Endothelial cell of umbilical vein (primary cell): ENCODE results near the gene COMP. TPM values are rescaled to one million over a fixed set of nuclear protein-coding genes. Genes with fewer than 3 reads are reported as not detected.

ENCODE experiments used
- BruUV-seq: library from RNA; stranded (reverse); fragments of 400-500 nt; replicated peaks from 2 replicates; lab custom pipeline; 2021; lab: Mats Ljungman, UMichigan
- CTCF ChIA-PET: fragments of 300-600, 350-600 bp; sonication (Branson Sonifier 250); formaldehyde crosslinking; loops from one replicate; lab custom pipeline; 2021; ENCODE audit warnings: antibody characterized with exemption, inconsistent platforms; lab: Charles Lee
- POLR2A ChIA-PET: fragments of 300-600, 350-600 bp; sonication (Branson Sonifier 250); formaldehyde crosslinking; loops from one replicate; lab custom pipeline; 2021; ENCODE audit warnings: antibody characterized with exemption, inconsistent platforms; lab: Charles Lee
- DNase-seq: peaks from one replicate; pipeline ENCODE4 v3.0.0-alpha.2; 2011; ENCODE audit warnings: low read depth, low spot score
- FAIRE-seq: peaks from 2 replicates; lab custom pipeline; 2011; peaks lifted over from hg19 to GRCh38; lab: Jason Lieb, UNC
- H2AFZ ChIP-seq: 2 replicates; pipeline ENCODE4 v1.6.0; 2012; ENCODE audit warnings: low read depth, low read length, control low read depth, inconsistent platforms
- H3K27ac ChIP-seq: 2 replicates; pipeline ENCODE4 v1.5.1; 2011; ENCODE audit warnings: low read depth, mild to moderate bottlenecking, control low read depth, low read length, moderate library complexity; ENCODE audit not compliant: insufficient read depth
- H3K27me3 ChIP-seq, 2 experiments: 2 replicates each; pipeline versions ENCODE4 v1.6.0 to v1.6.1; 2011; ENCODE audit warnings: low read length in 2 of 2, mixed read lengths in 1 of 2; ENCODE audit not compliant: control insufficient read depth in 2 of 2, insufficient read depth in 2 of 2
- H3K36me3 ChIP-seq, 2 experiments: 2 replicates in 1 of 2; 3 replicates in 1 of 2; pipeline ENCODE4 v1.5.1; 2011; ENCODE audit warnings: low read length in 2 of 2, mild to moderate bottlenecking in 1 of 2, moderate library complexity in 1 of 2; ENCODE audit not compliant: control insufficient read depth in 2 of 2, insufficient read depth in 2 of 2; ENCODE audit errors: extremely low read depth in 1 of 2
- H3K4me1 ChIP-seq: 3 replicates; pipeline ENCODE4 v1.5.1; 2011; ENCODE audit warnings: mild to moderate bottlenecking, low read length; ENCODE audit not compliant: control insufficient read depth, insufficient read depth; ENCODE audit errors: extremely low read depth
- H3K4me2 ChIP-seq: 2 replicates; pipeline ENCODE4 v1.6.1; 2011; ENCODE audit warnings: low read length, control low read depth, mixed read lengths; ENCODE audit not compliant: insufficient read depth
- H3K4me3 ChIP-seq, 3 experiments: fragments of 200-600 bp in 1 of 3; sonication (generic), shearing (Covaris generic) in 1 of 3; replicated peaks in 1 of 3; 2 replicates each; pipeline ENCODE4 v1.5.1; 2011 to 2016; ENCODE audit warnings: control low read depth in 3 of 3, low read length in 3 of 3, mild to moderate bottlenecking in 2 of 3, inconsistent platforms in 1 of 3, low read depth in 1 of 3, moderate library complexity in 1 of 3; ENCODE audit not compliant: insufficient read depth in 1 of 3
- H3K79me2 ChIP-seq: 2 replicates; pipeline ENCODE4 v1.6.0; 2012; ENCODE audit warnings: low read length, inconsistent platforms; ENCODE audit not compliant: control insufficient read depth, insufficient read depth
- H3K9ac ChIP-seq: replicated peaks from 2 replicates; pipeline ENCODE3; 2011; ENCODE audit warnings: low read length, control low read depth; ENCODE audit not compliant: insufficient read depth; ENCODE audit errors: extremely low read depth
- H3K9me1 ChIP-seq: replicated peaks from 3 replicates; pipeline ENCODE4 v1.6.0; 2011; ENCODE audit warnings: mild to moderate bottlenecking, low read length; ENCODE audit not compliant: control insufficient read depth, insufficient read depth; ENCODE audit errors: extremely low read depth
- H3K9me3 ChIP-seq: replicated peaks from 2 replicates; pipeline ENCODE4 v1.5.1; 2012; ENCODE audit warnings: low read length, inconsistent platforms; ENCODE audit not compliant: control insufficient read depth, insufficient read depth
- H4K20me1 ChIP-seq: replicated peaks from 2 replicates; pipeline ENCODE3; 2011; ENCODE audit warnings: mild to moderate bottlenecking, low read length; ENCODE audit not compliant: control insufficient read depth, insufficient read depth; ENCODE audit errors: extremely low read depth
- EZH2 ChIP-seq: IDR thresholded peaks from 2 replicates; pipeline ENCODE4 v1.6.1; 2012; ENCODE audit warnings: borderline replicate concordance, low read depth, mild to moderate bottlenecking, moderate library complexity, low read length, inconsistent platforms; ENCODE audit not compliant: severe bottlenecking
- FOS ChIP-seq: IDR thresholded peaks from 2 replicates; pipeline ENCODE4 v1.6.1; 2011; ENCODE audit warnings: mild to moderate bottlenecking, low read length, moderate library complexity, borderline replicate concordance; ENCODE audit not compliant: insufficient read depth
- GATA2 ChIP-seq: IDR thresholded peaks from 2 replicates; pipeline ENCODE4 v1.7.0; 2011; ENCODE audit warnings: low read depth, mild to moderate bottlenecking, moderate library complexity, mixed read lengths, low read length; ENCODE audit not compliant: insufficient read length, insufficient read depth
- JUN ChIP-seq: IDR thresholded peaks from 2 replicates; pipeline ENCODE4 v1.6.1; 2011; ENCODE audit warnings: borderline replicate concordance, low read depth; ENCODE audit not compliant: insufficient read length, insufficient read depth
- MYC ChIP-seq: IDR thresholded peaks from one replicate; pipeline ENCODE4 v1.6.1; 2011; ENCODE audit warnings: mild to moderate bottlenecking, low read depth, low read length
- POLR2A ChIP-seq: IDR thresholded peaks from 2 replicates; pipeline ENCODE4 v1.6.1; 2012; ENCODE audit warnings: low read depth, mild to moderate bottlenecking, control low read depth, low read length
- POLR2AphosphoS5 ChIP-seq: IDR thresholded peaks from 2 replicates; pipeline ENCODE4 v1.6.1; 2012; ENCODE audit warnings: low read depth, mild to moderate bottlenecking, control low read depth, low read length, moderate library complexity; ENCODE audit not compliant: insufficient read depth
- dilution Hi-C: fragments of 300-500 bp; cut with MboI; formaldehyde crosslinking; loops from one replicate; pipeline ENCODE4 v1.15.0; 2019; ENCODE audit warnings: low sequenced_read_pairs; ENCODE audit not compliant: extremely low pct_ligation_motif_present
- intact Hi-C: fragments of 100-400 bp; cut with micrococcal nuclease; formaldehyde crosslinking; loops from one replicate; pipeline ENCODE4 v1.10.0; 2022
- polyA plus RNA-seq, 4 experiments: library from polyadenylated mRNA; depleted of rRNA in 3 of 4; stranded (reverse) in 3 of 4; unstranded in 1 of 4; fragments of >200 nt; gene quantifications; 2 replicates each; pipeline versions ENCODE4 v1.2.1 to v1.2.3, GENCODE V29; 2011 to 2012; ENCODE audit warnings: missing spikeins in 1 of 4
- total RNA-seq: library from RNA; stranded (reverse); gene quantifications from 2 replicates; pipeline ENCODE4 v1.2.3, GENCODE V29; 2021
- TF ChIP-seq, protein P1 (sequence below): IDR thresholded peaks from 2 replicates; pipeline ENCODE4 v1.6.1; 2011; ENCODE audit not compliant: insufficient read depth, insufficient read length
- TF ChIP-seq, protein P2 (sequence below), 2 donors: IDR thresholded peaks; 1 replicate in 1 of 2; 2 replicates in 1 of 2; pipeline ENCODE4 v1.5.1; 2011; ENCODE audit warnings: low read length in 2 of 2, mild to moderate bottlenecking in 2 of 2, moderate library complexity in 2 of 2, control low read depth in 1 of 2, inconsistent platforms in 1 of 2, low read depth in 1 of 2; ENCODE audit not compliant: insufficient read depth in 1 of 2; ENCODE audit errors: extremely low read depth in 1 of 2

Gene COMP
- total and polyA plus RNA-seq, 2 donors (not counting 3 experiments of a cell fraction or from before 2014, with no cell fraction given) = not detected

DNA sequence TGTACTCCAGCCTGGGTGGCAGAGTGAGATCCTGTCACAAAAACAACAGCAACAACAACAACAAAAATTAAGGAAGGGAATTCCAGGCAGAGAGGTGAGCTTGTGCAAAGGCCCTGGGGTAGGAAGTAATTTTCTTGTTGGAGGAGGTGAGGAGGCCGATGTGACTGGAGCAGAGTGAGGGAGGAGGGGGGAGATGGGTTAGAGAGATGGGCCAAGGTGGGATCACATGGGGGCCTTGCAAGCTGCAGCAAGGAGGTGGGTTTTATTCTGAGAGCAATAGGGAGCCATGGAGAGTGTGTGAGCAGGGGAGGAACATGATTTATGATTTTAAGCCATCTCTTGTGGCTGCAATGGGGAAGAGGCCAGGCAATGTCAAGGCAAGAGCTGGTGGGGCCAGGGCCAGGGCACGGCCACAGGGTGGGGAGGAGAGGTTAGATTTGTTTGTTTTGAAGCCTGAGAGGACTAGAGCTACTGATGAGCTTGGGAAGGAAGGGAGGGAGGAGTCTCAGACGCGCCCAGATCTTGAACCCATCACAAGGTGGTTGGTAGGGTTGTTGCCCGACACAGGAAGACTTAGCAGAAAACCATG lies 12.5 kb upstream of the COMP start:
- no peaks in the 10 kb centered on the region for H3K79me2 ChIP-seq
- dilution Hi-C loops = no loop called here
- H3K36me3 ChIP-seq = no peaks in the 10 kb centered on the region
- H3K4me1 ChIP-seq = no peaks in the 10 kb centered on the region
- H3K9me1 ChIP-seq = no peaks in the 10 kb centered on the region
- no peaks in the 10 kb centered on the region for H3K9me3 ChIP-seq
- H3K4me2 ChIP-seq = no peak overlapping the region
- no peak overlapping the region for H3K4me3 ChIP-seq
- H3K27ac ChIP-seq = no peak overlapping the region
- TF ChIP-seq GATA2 = no peak
- ChIA-PET CTCF (no interaction called here), POLR2A (no interaction called here)
- DNase-seq (no peak), FAIRE-seq (no peak)
- no peak overlapping the region for H2AFZ ChIP-seq
- no peaks in the 10 kb centered on the region for H4K20me1 ChIP-seq
- intact Hi-C loops = no loop called here
- no TSS peak for BruUV-seq
- H3K27me3 ChIP-seq = peaks cover 0 to 3% of the 10 kb centered on the region in 2 experiments
- H3K9ac ChIP-seq = no peak overlapping the region

DNA sequence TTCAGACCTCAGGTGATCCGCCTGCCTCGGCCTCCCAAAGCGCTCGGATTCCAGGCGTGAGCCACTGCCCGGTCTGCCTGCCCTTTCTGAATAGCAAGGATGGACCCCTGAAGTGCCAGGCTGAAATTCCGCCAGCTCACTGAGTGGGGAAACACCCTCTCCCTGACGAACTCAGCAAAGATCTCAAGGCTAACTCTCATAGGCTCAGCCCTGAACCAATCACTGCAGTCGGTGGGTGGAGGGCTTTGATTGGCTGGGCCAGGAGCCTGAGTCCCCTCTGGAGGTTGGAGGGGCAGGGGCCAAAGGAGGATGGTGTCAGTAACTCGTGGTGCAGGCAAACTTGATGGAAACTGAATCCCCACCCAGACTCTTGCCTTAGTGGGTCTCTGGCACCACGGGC lies 11.2 kb upstream of the COMP start:
- Histone ChIP-seq H3K4me2 (no peak overlapping the region), H4K20me1 (no peaks in the 10 kb centered on the region), H3K4me1 (no peaks in the 10 kb centered on the region), H3K27me3 (peaks cover 0 to 7% of the 10 kb centered on the region in 2 experiments), H3K36me3 (no peaks in the 10 kb centered on the region), H3K27ac (no peak overlapping the region), H3K9me1 (no peaks in the 10 kb centered on the region), H3K79me2 (no peaks in the 10 kb centered on the region), H2AFZ (no peak overlapping the region), H3K9me3 (no peaks in the 10 kb centered on the region), H3K4me3 (no peak overlapping the region), H3K9ac (no peak overlapping the region)
- intact Hi-C loops = no loop called here
- TF ChIP-seq POLR2AphosphoS5 = no peak
- TF ChIP-seq, protein P1, sequence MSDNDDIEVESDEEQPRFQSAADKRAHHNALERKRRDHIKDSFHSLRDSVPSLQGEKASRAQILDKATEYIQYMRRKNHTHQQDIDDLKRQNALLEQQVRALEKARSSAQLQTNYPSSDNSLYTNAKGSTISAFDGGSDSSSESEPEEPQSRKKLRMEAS = no peak
- TF ChIP-seq JUN = no peak
- TF ChIP-seq EZH2 = no peak
- TF ChIP-seq FOS = no peak
- TF ChIP-seq, protein P2, sequence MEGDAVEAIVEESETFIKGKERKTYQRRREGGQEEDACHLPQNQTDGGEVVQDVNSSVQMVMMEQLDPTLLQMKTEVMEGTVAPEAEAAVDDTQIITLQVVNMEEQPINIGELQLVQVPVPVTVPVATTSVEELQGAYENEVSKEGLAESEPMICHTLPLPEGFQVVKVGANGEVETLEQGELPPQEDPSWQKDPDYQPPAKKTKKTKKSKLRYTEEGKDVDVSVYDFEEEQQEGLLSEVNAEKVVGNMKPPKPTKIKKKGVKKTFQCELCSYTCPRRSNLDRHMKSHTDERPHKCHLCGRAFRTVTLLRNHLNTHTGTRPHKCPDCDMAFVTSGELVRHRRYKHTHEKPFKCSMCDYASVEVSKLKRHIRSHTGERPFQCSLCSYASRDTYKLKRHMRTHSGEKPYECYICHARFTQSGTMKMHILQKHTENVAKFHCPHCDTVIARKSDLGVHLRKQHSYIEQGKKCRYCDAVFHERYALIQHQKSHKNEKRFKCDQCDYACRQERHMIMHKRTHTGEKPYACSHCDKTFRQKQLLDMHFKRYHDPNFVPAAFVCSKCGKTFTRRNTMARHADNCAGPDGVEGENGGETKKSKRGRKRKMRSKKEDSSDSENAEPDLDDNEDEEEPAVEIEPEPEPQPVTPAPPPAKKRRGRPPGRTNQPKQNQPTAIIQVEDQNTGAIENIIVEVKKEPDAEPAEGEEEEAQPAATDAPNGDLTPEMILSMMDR (IDR thresholded peaks at IDR 0.05; ENCODE audit: extremely low read depth in 1 of 2, insufficient read depth in 1 of 2, low read depth in 1 of 2, low read length in 2 of 2) = no peak
- TF ChIP-seq GATA2 = no peak
- no peak for TF ChIP-seq MYC
- no peak for TF ChIP-seq POLR2A
- CTCF ChIA-PET = interaction anchor here (0.6 to 1.8 kb wide), 2 partner anchors 21 to 45 kb away, joined by 3 to 7 read pairs; no protein-coding TSS in a partner anchor
- no TSS peak for BruUV-seq
- DNase-seq (no peak), FAIRE-seq (no peak)
- dilution Hi-C loops = no loop called here
- POLR2A ChIA-PET = no interaction called here
